Ishikawa (cell line): Measurements from ENCODE around the gene VWC2.

Experiments
- CEBPB ChIP-seq: IDR thresholded peaks from 2 replicates; pipeline ENCODE4 v1.6.1; 2012
- CREB1 ChIP-seq: IDR thresholded peaks from 2 replicates; pipeline ENCODE4 v1.6.1; 2012; ENCODE audit warnings: low read depth
- EGR1 ChIP-seq: IDR thresholded peaks from 2 replicates; pipeline ENCODE4 v1.6.1; 2012
- EP300 ChIP-seq: IDR thresholded peaks from 2 replicates; pipeline ENCODE4 v1.6.1; 2012; ENCODE audit warnings: borderline replicate concordance
- FOXM1 ChIP-seq: IDR thresholded peaks from 2 replicates; pipeline ENCODE4 v1.6.1; 2012; ENCODE audit warnings: low read depth, borderline replicate concordance
- MAX ChIP-seq: IDR thresholded peaks from 2 replicates; pipeline ENCODE4 v1.6.1; 2012
- NFIC ChIP-seq: IDR thresholded peaks from 2 replicates; pipeline ENCODE4 v1.6.1; 2012
- RAD21 ChIP-seq: IDR thresholded peaks from 2 replicates; pipeline ENCODE4 v1.6.1; 2012; ENCODE audit warnings: low read depth
- REST ChIP-seq: IDR thresholded peaks from 2 replicates; pipeline ENCODE4 v1.6.1; 2012; ENCODE audit warnings: low read depth, mild to moderate bottlenecking
- TAF1 ChIP-seq: IDR thresholded peaks from 2 replicates; pipeline ENCODE4 v1.6.1; 2012; ENCODE audit warnings: low read depth, mild to moderate bottlenecking
- TCF12 ChIP-seq: IDR thresholded peaks from 2 replicates; pipeline ENCODE4 v1.6.1; 2012; ENCODE audit warnings: low read depth
- TEAD4 ChIP-seq: IDR thresholded peaks from 2 replicates; pipeline ENCODE4 v1.6.1; 2012
- USF1 ChIP-seq: IDR thresholded peaks from 2 replicates; pipeline ENCODE4 v1.6.1; 2012
- YY1 ChIP-seq: IDR thresholded peaks from 2 replicates; pipeline ENCODE4 v1.6.1; 2012; ENCODE audit warnings: low read depth
- ZBTB7A ChIP-seq: IDR thresholded peaks from 2 replicates; pipeline ENCODE4 v1.6.1; 2012; ENCODE audit warnings: low read depth

The VWC2 gene

GRCh38 chr7:49773936-49774458 lies 559 bp downstream of the VWC2 start:
- TF ChIP-seq REST (no peak), TCF12 (no peak), EP300 (no peak), TAF1 (no peak), TEAD4 (no peak), CEBPB (no peak), CREB1 (no peak), YY1 (no peak), ZBTB7A (no peak)

- no peak for TF ChIP-seq EGR1
- no peak for TF ChIP-seq MAX
Observed at GRCh38 chr7:49774459-49775064, 1.1 kb downstream of the VWC2 start.

- TF ChIP-seq NFIC (no peak), CEBPB (no peak), CREB1 (no peak), RAD21 (no peak), USF1 (no peak), REST (no peak), EP300 (no peak), FOXM1 (no peak), TEAD4 (no peak), ZBTB7A (no peak)
Observed at GRCh38 chr7:49775065-49775948, 1.9 kb downstream of the VWC2 start.

GRCh38 chr7:49775949-49776443 lies 2.6 kb downstream of the VWC2 start:
- TF ChIP-seq USF1 (no peak), CEBPB (no peak), FOXM1 (no peak), ZBTB7A (no peak), RAD21 (no peak), TCF12 (no peak), NFIC (no peak), MAX (no peak), TEAD4 (no peak), EP300 (no peak), CREB1 (no peak), YY1 (no peak), EGR1 (no peak), REST (no peak), TAF1 (no peak)
